ENCODE measurements around the gene PPP5C. TPM values are rescaled to one million over a fixed set of nuclear protein-coding genes. Genes with fewer than 3 reads are reported as not detected.

Gene PPP5C
- polyA plus RNA-seq, 1 donor from 2014 or later: 99.3 TPM

DNA sequence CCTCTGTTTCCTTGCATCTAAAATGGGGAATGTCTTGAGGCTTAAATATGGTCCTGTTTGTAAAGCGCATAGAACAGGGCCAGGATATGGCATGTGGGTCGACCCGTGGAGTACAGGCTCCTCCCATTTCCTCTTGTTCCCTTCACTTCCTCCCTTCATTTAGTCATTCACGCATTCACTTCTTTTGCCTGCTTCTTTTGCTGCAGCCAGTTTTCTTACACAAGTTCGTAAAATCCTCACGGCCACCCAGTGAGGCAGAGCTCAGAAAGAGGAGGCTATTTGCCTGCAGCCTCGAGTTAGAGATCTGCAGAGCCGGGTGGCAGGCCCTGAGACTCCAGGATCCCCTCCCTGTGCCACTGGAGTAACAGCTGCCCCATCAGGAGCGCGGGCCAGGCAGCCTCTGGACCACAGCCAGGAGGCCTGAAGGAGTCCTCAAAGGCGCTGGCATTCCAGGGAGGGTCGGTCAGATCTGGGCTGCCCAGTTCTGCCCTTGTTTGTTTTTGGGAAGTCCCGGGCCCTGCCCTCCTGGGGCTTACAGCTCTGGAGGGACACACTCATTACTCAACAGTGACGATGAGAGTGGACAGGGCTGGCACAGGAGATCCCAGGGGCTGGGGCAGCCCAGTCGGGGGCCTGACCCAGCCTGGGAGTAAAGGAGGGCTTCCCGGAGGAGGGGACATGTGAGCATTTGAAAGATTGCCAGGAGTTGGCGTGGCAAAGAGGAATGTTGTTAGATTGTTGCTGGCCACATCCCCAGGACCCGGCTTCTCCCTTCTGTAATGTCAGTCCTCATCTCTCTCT, 4.6 kb downstream of the PPP5C start:
- no peaks in the 10 kb centered on the region for H3K36me3 ChIP-seq (ENCODE audit: insufficient read depth, low read length)
- no peak overlapping the region for H2AFZ ChIP-seq (ENCODE audit: low read depth, low read length)
- H3K27me3 ChIP-seq (ENCODE audit: insufficient read depth, low read depth, low read length): no peaks in the 10 kb centered on the region
- no peaks in the 10 kb centered on the region for H3K9me2 ChIP-seq (ENCODE audit: insufficient read depth, low read length)
- no peak overlapping the region for H3K4me2 ChIP-seq (ENCODE audit: low read length)
- no peaks in the 10 kb centered on the region for H3K9me3 ChIP-seq (ENCODE audit: low read length)
- peaks cover 6% of the 10 kb centered on the region for H4K20me1 ChIP-seq (ENCODE audit: insufficient read depth)
- H3F3A ChIP-seq (ENCODE audit: insufficient read depth, low read length, poor library complexity, severe bottlenecking): no peaks in the 10 kb centered on the region
- H3K9ac ChIP-seq (ENCODE audit: low read length): no peak overlapping the region
- H3K27ac ChIP-seq (ENCODE audit: low read length): no peak overlapping the region
- TF ChIP-seq, protein P1, sequence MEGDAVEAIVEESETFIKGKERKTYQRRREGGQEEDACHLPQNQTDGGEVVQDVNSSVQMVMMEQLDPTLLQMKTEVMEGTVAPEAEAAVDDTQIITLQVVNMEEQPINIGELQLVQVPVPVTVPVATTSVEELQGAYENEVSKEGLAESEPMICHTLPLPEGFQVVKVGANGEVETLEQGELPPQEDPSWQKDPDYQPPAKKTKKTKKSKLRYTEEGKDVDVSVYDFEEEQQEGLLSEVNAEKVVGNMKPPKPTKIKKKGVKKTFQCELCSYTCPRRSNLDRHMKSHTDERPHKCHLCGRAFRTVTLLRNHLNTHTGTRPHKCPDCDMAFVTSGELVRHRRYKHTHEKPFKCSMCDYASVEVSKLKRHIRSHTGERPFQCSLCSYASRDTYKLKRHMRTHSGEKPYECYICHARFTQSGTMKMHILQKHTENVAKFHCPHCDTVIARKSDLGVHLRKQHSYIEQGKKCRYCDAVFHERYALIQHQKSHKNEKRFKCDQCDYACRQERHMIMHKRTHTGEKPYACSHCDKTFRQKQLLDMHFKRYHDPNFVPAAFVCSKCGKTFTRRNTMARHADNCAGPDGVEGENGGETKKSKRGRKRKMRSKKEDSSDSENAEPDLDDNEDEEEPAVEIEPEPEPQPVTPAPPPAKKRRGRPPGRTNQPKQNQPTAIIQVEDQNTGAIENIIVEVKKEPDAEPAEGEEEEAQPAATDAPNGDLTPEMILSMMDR (IDR thresholded peaks at IDR 0.05; ENCODE audit: poor library complexity, severe bottlenecking): no peak
- TF ChIP-seq POLR2AphosphoS5 (IDR thresholded peaks at IDR 0.05) (no peak), TAF1 (IDR thresholded peaks at IDR 0.05; ENCODE audit: low read depth) (no peak), SMC3 (conservative IDR thresholded peaks at IDR 0.05; ENCODE audit: poor library complexity) (no peak), EZH2 (IDR thresholded peaks at IDR 0.05; ENCODE audit: borderline replicate concordance, insufficient read depth, low read length, poor library complexity, severe bottlenecking) (no peak), MXI1 (conservative IDR thresholded peaks at IDR 0.05; ENCODE audit: poor library complexity, severe bottlenecking) (no peak), EP300 (conservative IDR thresholded peaks at IDR 0.05; ENCODE audit: poor library complexity, severe bottlenecking) (no peak), RAD21 (conservative IDR thresholded peaks at IDR 0.05) (no peak)
- TF ChIP-seq, protein P2, sequence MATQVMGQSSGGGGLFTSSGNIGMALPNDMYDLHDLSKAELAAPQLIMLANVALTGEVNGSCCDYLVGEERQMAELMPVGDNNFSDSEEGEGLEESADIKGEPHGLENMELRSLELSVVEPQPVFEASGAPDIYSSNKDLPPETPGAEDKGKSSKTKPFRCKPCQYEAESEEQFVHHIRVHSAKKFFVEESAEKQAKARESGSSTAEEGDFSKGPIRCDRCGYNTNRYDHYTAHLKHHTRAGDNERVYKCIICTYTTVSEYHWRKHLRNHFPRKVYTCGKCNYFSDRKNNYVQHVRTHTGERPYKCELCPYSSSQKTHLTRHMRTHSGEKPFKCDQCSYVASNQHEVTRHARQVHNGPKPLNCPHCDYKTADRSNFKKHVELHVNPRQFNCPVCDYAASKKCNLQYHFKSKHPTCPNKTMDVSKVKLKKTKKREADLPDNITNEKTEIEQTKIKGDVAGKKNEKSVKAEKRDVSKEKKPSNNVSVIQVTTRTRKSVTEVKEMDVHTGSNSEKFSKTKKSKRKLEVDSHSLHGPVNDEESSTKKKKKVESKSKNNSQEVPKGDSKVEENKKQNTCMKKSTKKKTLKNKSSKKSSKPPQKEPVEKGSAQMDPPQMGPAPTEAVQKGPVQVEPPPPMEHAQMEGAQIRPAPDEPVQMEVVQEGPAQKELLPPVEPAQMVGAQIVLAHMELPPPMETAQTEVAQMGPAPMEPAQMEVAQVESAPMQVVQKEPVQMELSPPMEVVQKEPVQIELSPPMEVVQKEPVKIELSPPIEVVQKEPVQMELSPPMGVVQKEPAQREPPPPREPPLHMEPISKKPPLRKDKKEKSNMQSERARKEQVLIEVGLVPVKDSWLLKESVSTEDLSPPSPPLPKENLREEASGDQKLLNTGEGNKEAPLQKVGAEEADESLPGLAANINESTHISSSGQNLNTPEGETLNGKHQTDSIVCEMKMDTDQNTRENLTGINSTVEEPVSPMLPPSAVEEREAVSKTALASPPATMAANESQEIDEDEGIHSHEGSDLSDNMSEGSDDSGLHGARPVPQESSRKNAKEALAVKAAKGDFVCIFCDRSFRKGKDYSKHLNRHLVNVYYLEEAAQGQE (IDR thresholded peaks at IDR 0.05; ENCODE audit: borderline replicate concordance): no peak
- H3K79me2 ChIP-seq (replicated peaks; ENCODE audit: insufficient read depth, low read length): peaks cover 34% of the 10 kb centered on the region
- no peak overlapping the region for H3K4me3 ChIP-seq (ENCODE audit: low read length)

DNA sequence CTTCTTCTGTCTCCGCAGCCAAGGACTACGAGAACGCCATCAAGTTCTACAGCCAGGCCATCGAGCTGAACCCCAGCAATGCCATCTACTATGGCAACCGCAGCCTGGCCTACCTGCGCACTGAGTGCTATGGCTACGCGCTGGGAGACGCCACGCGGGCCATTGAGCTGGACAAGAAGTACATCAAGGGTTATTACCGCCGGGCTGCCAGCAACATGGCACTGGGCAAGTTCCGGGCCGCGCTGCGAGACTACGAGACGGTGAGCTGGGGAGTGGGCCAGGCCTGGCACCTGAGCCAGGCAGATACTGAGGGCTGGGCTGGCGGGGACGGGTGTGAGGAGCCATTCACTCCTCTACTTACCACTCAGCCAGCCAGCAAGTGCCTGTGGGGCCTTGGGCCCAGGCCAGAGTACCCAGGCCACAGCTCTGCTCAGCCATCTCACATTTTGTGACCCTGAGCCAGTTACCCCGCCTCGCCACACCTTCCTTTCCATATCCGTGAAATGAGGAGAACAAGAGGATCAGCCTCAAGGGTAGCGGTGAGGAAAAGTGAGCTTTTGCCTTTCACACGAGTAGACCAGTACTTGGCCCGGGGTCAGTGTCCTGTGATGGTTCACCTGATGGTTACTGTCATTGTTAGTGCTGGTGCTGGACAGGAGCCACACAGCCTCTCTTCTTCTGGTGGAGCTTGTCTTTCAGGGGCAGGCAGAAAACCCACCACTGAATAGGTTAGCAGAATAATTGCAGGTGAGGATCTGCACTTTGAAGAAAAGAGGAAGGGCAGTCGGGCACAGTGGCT, 7.0 kb downstream of the PPP5C start:
- Histone ChIP-seq H3K9me2 (ENCODE audit: insufficient read depth, low read length) (no peaks in the 10 kb centered on the region), H3K9me3 (ENCODE audit: low read length) (no peaks in the 10 kb centered on the region), H4K20me1 (ENCODE audit: insufficient read depth) (peaks cover 6% of the 10 kb centered on the region), H3K4me2 (ENCODE audit: low read length) (no peak overlapping the region), H3K79me2 (replicated peaks; ENCODE audit: insufficient read depth, low read length) (peaks cover 14% of the 10 kb centered on the region), H3K27ac (ENCODE audit: low read length) (no peak overlapping the region), H3K4me3 (ENCODE audit: low read length) (no peak overlapping the region), H3F3A (ENCODE audit: insufficient read depth, low read length, poor library complexity, severe bottlenecking) (no peaks in the 10 kb centered on the region), H3K36me3 (ENCODE audit: insufficient read depth, low read length) (no peaks in the 10 kb centered on the region), H3K27me3 (ENCODE audit: insufficient read depth, low read depth, low read length) (no peaks in the 10 kb centered on the region), H2AFZ (ENCODE audit: low read depth, low read length) (no peak overlapping the region), H3K9ac (ENCODE audit: low read length) (no peak overlapping the region)
- TF ChIP-seq, protein P2 (IDR thresholded peaks at IDR 0.05; ENCODE audit: borderline replicate concordance): no peak
- TF ChIP-seq EZH2 (IDR thresholded peaks at IDR 0.05; ENCODE audit: borderline replicate concordance, insufficient read depth, low read length, poor library complexity, severe bottlenecking) (no peak), MXI1 (conservative IDR thresholded peaks at IDR 0.05; ENCODE audit: poor library complexity, severe bottlenecking) (no peak), SMC3 (conservative IDR thresholded peaks at IDR 0.05; ENCODE audit: poor library complexity) (no peak), EP300 (conservative IDR thresholded peaks at IDR 0.05; ENCODE audit: poor library complexity, severe bottlenecking) (no peak), POLR2AphosphoS5 (IDR thresholded peaks at IDR 0.05) (no peak), TAF1 (IDR thresholded peaks at IDR 0.05; ENCODE audit: low read depth) (no peak), RAD21 (conservative IDR thresholded peaks at IDR 0.05) (no peak)
- TF ChIP-seq, protein P1 (IDR thresholded peaks at IDR 0.05; ENCODE audit: poor library complexity, severe bottlenecking): no peak
